Activated T-helper 1 cell treated with anti-CD3 and anti-CD28 coated beads, Interleukin-12 subunit alpha, Interleukin-12 subunit beta, Interleukin-2, Interleukin-4 antibody, amounts not matched to agents 30 ng/mL and 10 ng/mL and 1 ng/mL, durations not matched to agents 14 hours and 24 hours and 36 hours (primary cell): Measurements from ENCODE around the gene GRIN2C. TPM values are rescaled to one million over a fixed set of nuclear protein-coding genes. Genes with fewer than 3 reads are reported as not detected.
A peak's percentile ranks its signal among the peaks of the same experiment; 100 is the strongest.

Experiments
- DNase-seq: peaks from one replicate; pipeline ENCODE4 v3.0.0; 2021; ENCODE audit warnings: low spot score
- H3K27ac Mint-ChIP-seq: one replicate; pipeline ENCODE4 v1.8.0; 2021; ENCODE audit warnings: mild to moderate bottlenecking, mixed read lengths
- H3K27me3 Mint-ChIP-seq: one replicate; pipeline ENCODE4 v1.8.0; 2022; ENCODE audit warnings: mild to moderate bottlenecking, moderate library complexity, mixed read lengths; ENCODE audit not compliant: insufficient read depth
- H3K36me3 Mint-ChIP-seq: one replicate; pipeline ENCODE4 v1.8.0; 2021; ENCODE audit warnings: low read depth, mixed read lengths
- H3K4me1 Mint-ChIP-seq: one replicate; pipeline ENCODE4 v1.8.0; 2021; ENCODE audit warnings: low read depth, mixed read lengths
- H3K4me3 Mint-ChIP-seq: one replicate; pipeline ENCODE4 v1.8.0; 2021; ENCODE audit warnings: mild to moderate bottlenecking, moderate library complexity, mixed read lengths
- H3K9me3 Mint-ChIP-seq: one replicate; pipeline ENCODE4 v1.8.0; 2021; ENCODE audit warnings: mixed read lengths
- intact Hi-C: fragments of 100-400 bp; cut with micrococcal nuclease; formaldehyde crosslinking; loops from one replicate; pipeline ENCODE4 v1.15.1; 2024
- total RNA-seq: library from RNA; stranded (reverse); gene quantifications from 2 replicates; pipeline ENCODE4 v1.2.3, GENCODE V29; 2022

The GRIN2C gene
- total RNA-seq, 1 donor from 2014 or later, result 0.34 TPM

DNA sequence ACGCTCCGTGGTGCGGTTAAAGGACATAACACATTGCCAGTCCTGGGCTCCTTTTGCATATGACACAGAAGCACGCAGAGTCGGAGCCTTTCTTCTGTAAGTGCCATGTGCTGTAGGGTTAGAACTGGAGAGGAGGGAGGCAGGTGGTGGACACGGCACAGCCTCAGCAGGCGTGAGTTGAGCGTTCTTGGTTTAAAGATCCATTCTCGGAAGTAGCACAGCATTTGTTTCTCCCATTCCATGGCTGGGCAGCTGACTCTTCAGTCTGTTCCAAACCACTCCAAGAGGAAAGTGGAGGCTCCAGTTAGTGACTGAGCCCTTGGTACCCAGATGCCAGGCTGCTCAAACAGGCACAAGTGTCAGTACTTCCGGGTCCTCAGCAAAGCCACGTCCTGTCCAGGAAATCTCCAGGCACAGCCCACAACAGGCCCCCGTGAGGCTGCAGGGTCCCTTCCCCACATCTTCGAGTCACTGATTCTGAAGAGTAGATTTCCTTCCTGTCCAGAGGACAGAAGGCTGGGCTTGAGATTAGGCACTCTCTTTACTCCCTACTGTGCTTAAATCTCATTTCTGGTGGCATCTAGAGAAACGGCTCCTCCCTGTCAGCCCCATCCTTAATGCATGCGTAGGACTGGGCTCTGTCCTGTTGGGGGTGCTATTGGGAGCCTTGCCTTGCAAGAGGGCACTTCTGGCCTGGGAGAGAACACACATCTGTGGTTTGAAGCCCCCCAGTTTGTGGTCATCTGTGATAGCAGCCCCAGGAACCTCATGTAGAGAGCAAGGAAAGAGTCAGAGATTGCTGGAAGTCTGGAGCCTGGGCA, 43.9 kb downstream of the GRIN2C start:
- Mint-ChIP-seq H3K27me3 (no peaks in the 10 kb centered on the region), H3K27ac (no peak overlapping the region), H3K4me1 (no peaks in the 10 kb centered on the region), H3K4me3 (no peak overlapping the region), H3K9me3 (no peaks in the 10 kb centered on the region), H3K36me3 (peaks cover 12% of the 10 kb centered on the region)
- no peak for DNase-seq
- intact Hi-C loops, result no loop called here

DNA sequence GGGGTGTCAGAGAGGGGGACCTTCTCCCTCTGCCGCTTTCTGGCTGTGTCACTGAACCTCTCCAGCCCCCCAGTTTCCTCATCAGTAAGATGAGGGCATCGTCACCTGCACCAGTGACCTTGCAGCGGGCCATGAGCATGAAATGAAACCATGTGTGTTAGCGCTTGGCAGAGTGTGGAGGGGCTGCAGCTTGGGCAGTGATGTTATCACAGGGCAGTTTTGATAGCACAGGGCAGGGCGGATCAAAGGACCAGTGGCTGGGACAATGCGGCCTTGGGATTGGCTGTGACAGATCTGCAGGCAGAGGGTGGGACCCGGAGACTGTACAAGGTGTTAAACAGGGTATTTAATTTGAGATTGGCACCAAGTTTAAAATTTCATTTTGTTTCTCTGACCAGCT, 44.6 kb downstream of the GRIN2C start:
- no peaks in the 10 kb centered on the region for H3K27me3 Mint-ChIP-seq
- DNase-seq, result no peak
- intact Hi-C loops, result no loop called here

DNA sequence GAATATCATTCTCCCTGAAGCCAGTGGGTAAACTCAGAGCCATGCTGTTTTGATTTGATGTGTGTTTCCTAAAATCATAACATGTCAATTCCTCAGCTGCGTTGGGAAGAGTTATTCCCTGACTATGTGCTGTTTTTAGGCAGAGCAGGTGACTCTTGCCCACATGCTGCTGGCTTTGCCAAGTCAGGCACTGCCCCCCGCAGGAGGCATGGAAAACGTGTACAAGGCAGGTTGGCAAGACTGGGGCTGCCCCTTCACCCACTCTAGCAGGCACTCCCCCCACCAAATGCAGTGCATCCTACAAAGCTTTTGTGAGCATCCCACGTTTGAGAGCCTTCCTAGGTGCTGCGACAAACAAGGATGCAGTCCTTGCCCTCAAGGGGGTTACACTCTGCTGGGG, 45.2 kb downstream of the GRIN2C start:
- Mint-ChIP-seq H3K27ac (no peak overlapping the region), H3K36me3 (peaks cover 11% of the 10 kb centered on the region), H3K4me3 (no peak overlapping the region), H3K9me3 (no peaks in the 10 kb centered on the region), H3K27me3 (no peaks in the 10 kb centered on the region), H3K4me1 (no peaks in the 10 kb centered on the region)
- DNase-seq, result no peak
- intact Hi-C loops, result no loop called here

More for the DNA sequence above, 44.6 kb downstream of the GRIN2C start:
- H3K4me3 Mint-ChIP-seq, result no peak overlapping the region
- no peaks in the 10 kb centered on the region for H3K4me1 Mint-ChIP-seq
- no peak overlapping the region for H3K27ac Mint-ChIP-seq
- no peaks in the 10 kb centered on the region for H3K9me3 Mint-ChIP-seq
- H3K36me3 Mint-ChIP-seq, result peaks cover 10% of the 10 kb centered on the region

DNA sequence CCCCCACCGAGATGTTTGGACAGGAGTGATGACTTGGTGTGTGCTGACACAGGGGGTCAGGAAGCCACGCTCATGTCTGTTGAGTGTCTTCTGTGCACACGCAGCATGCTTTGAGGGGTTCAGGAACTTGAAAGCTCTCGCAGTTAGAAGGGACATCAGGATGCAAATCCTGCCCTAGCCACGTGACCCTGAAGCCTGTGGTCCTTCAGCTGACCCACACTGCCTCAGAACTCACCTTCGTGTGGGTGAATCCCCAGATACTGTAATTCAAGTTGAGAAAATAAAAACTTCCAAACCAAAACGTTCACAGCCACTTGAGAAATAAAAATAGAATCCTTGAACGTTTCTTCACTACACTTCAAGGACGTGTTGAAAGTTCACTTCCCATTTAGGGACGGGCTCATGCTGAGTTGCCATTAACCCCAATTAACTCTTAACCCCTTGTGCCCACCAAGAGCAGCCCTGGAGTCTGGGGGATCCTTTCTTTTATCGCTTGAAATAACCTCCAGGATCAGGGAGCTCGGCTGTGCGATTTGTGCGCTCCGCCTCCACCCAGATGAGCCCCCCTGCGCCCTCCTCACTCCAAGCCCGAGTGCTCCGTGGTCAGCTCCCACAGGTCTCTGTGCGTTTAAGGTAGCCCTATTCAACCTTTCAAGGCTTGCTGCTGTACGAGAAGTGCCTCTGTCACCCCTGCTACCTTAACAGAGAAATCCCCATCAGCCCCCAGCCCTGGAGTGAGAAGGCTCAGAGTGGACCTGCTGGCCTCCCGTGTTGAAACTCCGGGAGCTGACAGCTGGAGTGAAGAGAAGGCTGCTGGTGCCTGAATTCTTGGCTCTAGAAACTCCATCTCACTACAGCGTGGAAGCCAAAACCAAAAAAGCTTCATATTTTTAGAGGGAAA, 47.3 kb downstream of the GRIN2C start:
- intact Hi-C loops, result no loop called here
- no peaks in the 10 kb centered on the region for H3K9me3 Mint-ChIP-seq
- no peaks in the 10 kb centered on the region for H3K4me1 Mint-ChIP-seq
- H3K27ac Mint-ChIP-seq, result no peak overlapping the region
- no peak for DNase-seq
- H3K27me3 Mint-ChIP-seq, result no peaks in the 10 kb centered on the region
- H3K4me3 Mint-ChIP-seq, result no peak overlapping the region
- peaks cover 7% of the 10 kb centered on the region for H3K36me3 Mint-ChIP-seq

DNA sequence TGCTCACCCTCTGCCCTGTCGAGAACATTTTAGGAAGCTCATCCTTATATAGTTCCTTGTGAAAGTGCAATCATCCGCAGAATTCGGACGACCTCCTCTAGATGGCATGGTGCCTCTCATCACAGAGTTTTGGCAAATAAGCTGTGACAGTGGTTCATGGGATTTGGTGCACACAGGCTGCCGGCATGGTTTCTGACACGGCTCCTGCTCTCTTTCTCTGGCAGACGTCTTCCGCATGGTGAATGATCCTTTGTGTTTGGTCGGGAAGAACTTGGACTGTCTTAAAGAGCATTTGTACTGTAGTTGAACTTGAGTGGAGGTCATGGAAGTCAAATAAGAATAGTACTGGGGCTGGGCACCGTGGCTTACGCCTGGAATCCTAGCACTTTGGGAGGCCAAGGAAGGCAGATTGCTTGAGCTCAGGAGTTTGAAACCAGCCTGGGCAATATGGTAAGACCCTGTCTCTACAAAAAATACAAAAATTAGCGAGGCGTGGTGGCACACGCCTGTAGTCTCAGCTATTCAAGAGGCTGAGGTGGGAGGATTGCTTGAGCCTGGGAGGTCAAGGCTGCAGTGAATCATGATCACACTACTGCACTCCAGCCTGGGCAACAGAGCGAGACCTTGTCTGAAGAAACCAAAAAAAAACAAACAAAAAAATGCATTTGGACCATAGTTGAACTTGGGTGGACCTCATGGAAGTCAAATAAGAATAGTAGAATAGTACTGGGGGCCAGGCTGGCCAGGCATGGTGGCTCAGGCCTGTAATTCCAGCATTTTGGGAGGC, 48.8 kb downstream of the GRIN2C start:
- no peak for DNase-seq
- peaks cover 4% of the 10 kb centered on the region for H3K36me3 Mint-ChIP-seq
- H3K27me3 Mint-ChIP-seq, result no peaks in the 10 kb centered on the region
- H3K9me3 Mint-ChIP-seq, result no peaks in the 10 kb centered on the region
- peak overlapping the region; percentile 9 for H3K27ac Mint-ChIP-seq
- intact Hi-C loops, result no loop called here
- no peaks in the 10 kb centered on the region for H3K4me1 Mint-ChIP-seq
- H3K4me3 Mint-ChIP-seq, result no peak overlapping the region

DNA sequence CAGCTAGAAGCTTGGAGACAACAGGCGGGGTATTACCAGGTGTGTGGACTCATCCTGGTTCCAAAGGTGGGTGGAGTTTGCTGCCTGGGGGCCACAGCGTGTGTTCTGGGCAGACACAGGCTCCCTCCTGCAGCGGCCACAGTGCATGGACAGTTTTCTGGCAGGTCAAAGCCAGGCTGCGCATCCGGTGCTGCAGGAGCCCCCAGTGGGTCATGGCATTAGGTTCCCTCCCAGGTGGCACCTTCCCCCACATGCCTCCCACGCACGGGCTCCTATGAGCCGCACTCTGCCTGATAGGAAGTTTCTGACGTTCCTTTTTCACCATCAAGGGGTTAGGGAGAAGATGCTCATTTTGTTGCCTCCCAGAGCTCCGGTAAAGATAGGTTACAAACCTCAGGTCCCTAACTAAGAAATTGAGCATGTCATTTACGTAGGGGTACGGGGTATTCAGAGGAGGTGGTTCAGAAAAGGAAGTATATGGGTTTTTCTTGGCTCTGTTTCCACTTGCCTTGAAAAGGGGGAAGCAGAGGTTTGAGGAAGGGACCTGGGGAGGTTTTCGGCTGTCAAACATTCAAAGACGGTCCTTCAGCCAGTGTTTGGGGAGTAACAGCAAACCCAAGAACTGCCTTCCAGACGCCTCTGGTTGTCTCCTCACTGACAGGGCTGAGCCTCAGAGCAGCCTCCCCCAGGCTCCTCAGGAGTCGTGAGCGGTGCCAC, 50.8 kb downstream of the GRIN2C start:
- Mint-ChIP-seq H3K4me3 (no peak overlapping the region), H3K4me1 (no peaks in the 10 kb centered on the region), H3K36me3 (peaks cover 6% of the 10 kb centered on the region), H3K9me3 (no peaks in the 10 kb centered on the region), H3K27me3 (no peaks in the 10 kb centered on the region), H3K27ac (no peak overlapping the region)
- intact Hi-C loops, result no loop called here
- DNase-seq, result no peak

- intact Hi-C loops, result no loop called here
- no peak for DNase-seq
- no peaks in the 10 kb centered on the region for H3K27me3 Mint-ChIP-seq
- H3K9me3 Mint-ChIP-seq, result no peaks in the 10 kb centered on the region
- no peaks in the 10 kb centered on the region for H3K4me1 Mint-ChIP-seq
- no peak overlapping the region for H3K4me3 Mint-ChIP-seq
- H3K27ac Mint-ChIP-seq, result no peak overlapping the region
- H3K36me3 Mint-ChIP-seq, result peaks cover 6% of the 10 kb centered on the region
Observed at GRCh38 chr17:74807925-74808324, 51.8 kb downstream of the GRIN2C start.

GRCh38 chr17:74807441-74807840, 52.2 kb downstream of the GRIN2C start:
- intact Hi-C loops, result no loop called here
- H3K9me3 Mint-ChIP-seq, result no peaks in the 10 kb centered on the region
- DNase-seq, result no peak
- H3K4me3 Mint-ChIP-seq, result no peak overlapping the region
- H3K36me3 Mint-ChIP-seq, result peaks cover 6% of the 10 kb centered on the region
- no peak overlapping the region for H3K27ac Mint-ChIP-seq
- H3K4me1 Mint-ChIP-seq, result no peaks in the 10 kb centered on the region
- H3K27me3 Mint-ChIP-seq, result no peaks in the 10 kb centered on the region

GRCh38 chr17:74806334-74806733, 53.4 kb downstream of the GRIN2C start:
- intact Hi-C loops, result no loop called here
- H3K27me3 Mint-ChIP-seq, result peaks cover 2% of the 10 kb centered on the region
- no peaks in the 10 kb centered on the region for H3K4me1 Mint-ChIP-seq
- H3K27ac Mint-ChIP-seq, result no peak overlapping the region
- H3K9me3 Mint-ChIP-seq, result no peaks in the 10 kb centered on the region
- H3K36me3 Mint-ChIP-seq, result peaks cover 10% of the 10 kb centered on the region
- no peak overlapping the region for H3K4me3 Mint-ChIP-seq
- no peak for DNase-seq

DNA sequence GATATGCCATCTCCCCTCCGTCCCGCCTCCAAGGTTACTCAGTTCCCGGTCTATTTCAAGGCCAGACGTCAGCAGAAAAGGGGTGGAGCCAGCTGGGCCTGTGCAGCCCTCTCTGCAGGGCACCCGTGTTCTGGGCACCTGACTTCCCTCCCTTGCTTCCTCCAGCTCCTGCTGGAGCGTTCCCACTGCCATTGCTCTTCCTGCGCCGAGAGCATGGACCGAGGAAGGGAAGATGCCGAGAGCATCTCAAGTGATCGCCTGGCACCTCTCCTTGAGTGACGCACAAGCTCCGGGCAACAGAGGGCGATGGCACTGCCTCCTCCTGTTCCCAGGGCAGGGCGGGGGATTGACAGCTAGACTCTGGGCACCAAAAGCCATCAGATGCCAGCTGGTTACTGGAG, 54.1 kb downstream of the GRIN2C start:
- Mint-ChIP-seq H3K27ac (no peak overlapping the region), H3K36me3 (peaks cover 10% of the 10 kb centered on the region), H3K9me3 (no peaks in the 10 kb centered on the region), H3K4me1 (no peaks in the 10 kb centered on the region), H3K4me3 (no peak overlapping the region), H3K27me3 (peaks cover 2% of the 10 kb centered on the region)
- DNase-seq, result no peak
- intact Hi-C loops, result no loop called here

GRCh38 chr17:74804683-74805082, 55.0 kb downstream of the GRIN2C start:
- intact Hi-C loops, result no loop called here
- peaks cover 9% of the 10 kb centered on the region for H3K36me3 Mint-ChIP-seq

GRCh38 chr17:74803971-74804370, 55.7 kb downstream of the GRIN2C start:
- no peaks in the 10 kb centered on the region for H3K4me1 Mint-ChIP-seq
- no peak overlapping the region for H3K4me3 Mint-ChIP-seq
- H3K27me3 Mint-ChIP-seq, result peaks cover 2% of the 10 kb centered on the region
- intact Hi-C loops, result no loop called here
- H3K9me3 Mint-ChIP-seq, result no peaks in the 10 kb centered on the region
- H3K27ac Mint-ChIP-seq, result no peak overlapping the region
- no peak for DNase-seq
- peaks cover 9% of the 10 kb centered on the region for H3K36me3 Mint-ChIP-seq

More at GRCh38 chr17:74804683-74805082, 55.0 kb downstream of the GRIN2C start:
- H3K27me3 Mint-ChIP-seq, result peaks cover 2% of the 10 kb centered on the region
- H3K4me3 Mint-ChIP-seq, result no peak overlapping the region
- H3K9me3 Mint-ChIP-seq, result no peaks in the 10 kb centered on the region
- no peaks in the 10 kb centered on the region for H3K4me1 Mint-ChIP-seq
- H3K27ac Mint-ChIP-seq, result no peak overlapping the region
- DNase-seq, result no peak
